ENCODE results near the gene ZNF750. TPM values are rescaled to one million over a fixed set of nuclear protein-coding genes. Genes with fewer than 3 reads are reported as not detected.

Gene ZNF750
- total and polyA plus RNA-seq, 7 donors = 0.01 TPM; not detected in 6

- Histone ChIP-seq H3K27me3 (no peaks in the 10 kb centered on the region), H3K4me3 (no peak overlapping the region)
- intact Hi-C loops (cut with DNase I) = loop anchor here (10.0 kb wide), 1 partner anchor 178 kb away; no protein-coding TSS in a partner anchor
Observed at GRCh38 chr17:82876602-82877379, 37.0 kb upstream of the ZNF750 start.

GRCh38 chr17:82876149-82876548 lies 36.3 kb upstream of the ZNF750 start:
- TF ChIP-seq POLR2AphosphoS5 (IDR thresholded peaks at IDR 0.05) (peak; percentile 37 to 69 (median 48)), CTCF (IDR thresholded peaks at IDR 0.05) (no peak)
- Histone ChIP-seq H3K27ac (peak overlapping the region; percentile 75 to 82 (median 78)), H3K4me1 (peaks cover 0 to 36% (median 28%) of the 10 kb centered on the region in 4 donors), H3K27me3 (no peaks in the 10 kb centered on the region), H3K36me3 (peaks cover 0 to 16% (median 3%) of the 10 kb centered on the region in 4 donors), H3K4me3 (no peak overlapping the region), H3K9me3 (no peaks in the 10 kb centered on the region)
- 68 to 72% methylated on average over 18 of the region's 18 CpGs for WGBS, 2 donors
- intact Hi-C loops (cut with DNase I) = loop anchor here (10.0 kb wide), 1 partner anchor 179 kb away; no protein-coding TSS in a partner anchor
- peak; percentile 84 for DNase-seq

More at GRCh38 chr17:82876602-82877379, 37.0 kb upstream of the ZNF750 start:
- TF ChIP-seq POLR2AphosphoS5 (IDR thresholded peaks at IDR 0.05) (peak in 3 of 4 donors; percentile 49 to 58 (median 54)), EP300 (IDR thresholded peaks at IDR 0.05) (no peak), CTCF (IDR thresholded peaks at IDR 0.05) (peak; percentile 36 to 49 (median 38)), POLR2A (IDR thresholded peaks at IDR 0.05) (no peak)
- Histone ChIP-seq H3K4me1 (peaks cover 0 to 43% (median 35%) of the 10 kb centered on the region in 4 donors), H3K9me3 (no peaks in the 10 kb centered on the region), H3K36me3 (peaks cover 0 to 10% (median 0%) of the 10 kb centered on the region in 4 donors), H3K27ac (peak overlapping the region; percentile 75 to 82 (median 78))
- peak; percentile 96 for DNase-seq
- 37 to 47% methylated on average over 14 of the region's 14 CpGs for WGBS, 2 donors

- Histone ChIP-seq H3K4me3 (no peak overlapping the region), H3K4me1 (peaks cover 0 to 29% (median 23%) of the 10 kb centered on the region in 4 donors), H3K27me3 (no peaks in the 10 kb centered on the region), H3K36me3 (peaks cover 0 to 24% (median 9%) of the 10 kb centered on the region in 4 donors), H3K9me3 (no peaks in the 10 kb centered on the region), H3K27ac (peak overlapping the region; percentile 75 to 82 (median 78))
- WGBS, 2 donors = 89 to 90% methylated on average over 19 of the region's 19 CpGs
- intact Hi-C loops (cut with DNase I) = loop anchor here (2.0 to 10.0 kb wide), 2 partner anchors 93 to 179 kb away; no protein-coding TSS in a partner anchor
- no peak for TF ChIP-seq POLR2AphosphoS5 (IDR thresholded peaks at IDR 0.05)
- TF ChIP-seq EP300 (IDR thresholded peaks at IDR 0.05) = no peak
- no peak for TF ChIP-seq CTCF (IDR thresholded peaks at IDR 0.05)
- TF ChIP-seq POLR2A (IDR thresholded peaks at IDR 0.05) = no peak
- DNase-seq = no peak
Observed at GRCh38 chr17:82875407-82875856, 35.6 kb upstream of the ZNF750 start.

- Histone ChIP-seq H3K4me3 (no peak overlapping the region), H3K27me3 (no peaks in the 10 kb centered on the region), H3K27ac (no peak overlapping the region), H3K4me1 (peaks cover 0 to 24% (median 21%) of the 10 kb centered on the region in 4 donors), H3K36me3 (peaks cover 0 to 28% (median 14%) of the 10 kb centered on the region in 4 donors), H3K9me3 (no peaks in the 10 kb centered on the region)
- 88 to 89% methylated on average over 34 of the region's 34 CpGs for WGBS, 2 donors
- TF ChIP-seq EP300 (IDR thresholded peaks at IDR 0.05) (no peak), CTCF (IDR thresholded peaks at IDR 0.05) (no peak), POLR2A (IDR thresholded peaks at IDR 0.05) (no peak), POLR2AphosphoS5 (IDR thresholded peaks at IDR 0.05) (no peak)
- intact Hi-C loops (cut with DNase I) = loop anchor here (2.0 to 10.0 kb wide), 2 partner anchors 91 to 181 kb away; no protein-coding TSS in a partner anchor
- DNase-seq = peak; percentile 56
Observed at GRCh38 chr17:82874011-82874835, 34.4 kb upstream of the ZNF750 start.
